HL-60 (cell line): Measurements from ENCODE around the gene RETREG2.

ENCODE experiments used
- CTCF ChIP-seq: IDR thresholded peaks from one replicate; pipeline ENCODE4 v1.5.1; 2011; ENCODE audit warnings: low read length, control low read depth, inconsistent platforms; ENCODE audit not compliant: insufficient read depth
- GABPA ChIP-seq: IDR thresholded peaks from 2 replicates; pipeline ENCODE4 v1.6.1; 2012; ENCODE audit warnings: low read depth
- POLR2AphosphoS5 ChIP-seq: IDR thresholded peaks from 2 replicates; pipeline ENCODE4 v1.6.1; 2012; ENCODE audit warnings: low read depth
- REST ChIP-seq: IDR thresholded peaks from 2 replicates; pipeline ENCODE4 v1.6.1; 2012; ENCODE audit warnings: low read depth; ENCODE audit not compliant: insufficient replicate concordance
- SPI1 ChIP-seq: IDR thresholded peaks from 2 replicates; pipeline ENCODE4 v1.6.1; 2012; ENCODE audit warnings: low read depth, mild to moderate bottlenecking, borderline replicate concordance

- TF ChIP-seq POLR2AphosphoS5 (no peak), CTCF (no peak), REST (no peak), GABPA (no peak), SPI1 (no peak)
These were observed 4.5 kb downstream of the RETREG2 start for GRCh38 chr2:219182331-219183150.
